ENCODE measurements around the gene CDC42BPG. TPM values are rescaled to one million over a fixed set of nuclear protein-coding genes. Genes with fewer than 3 reads are reported as not detected.

The CDC42BPG gene
- total RNA-seq, 1 experiment from 2014 or later: 24.9 TPM

DNA sequence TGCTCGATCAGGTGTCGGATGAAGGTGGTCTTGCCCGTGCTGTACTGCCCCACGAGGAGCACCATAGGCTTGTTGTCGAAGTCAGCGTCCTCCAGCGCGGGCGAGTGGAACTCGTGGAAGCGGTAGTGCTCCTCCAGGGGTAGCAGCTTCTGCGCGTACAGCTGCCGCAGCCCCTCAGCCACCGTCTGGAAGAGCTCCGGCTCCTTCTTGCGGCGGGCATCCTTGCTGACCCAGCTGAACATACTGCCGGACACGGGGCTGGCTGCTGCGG is 33.7 kb upstream of the CDC42BPG start:
- peaks cover 2 to 8% (median 7%) of the 10 kb centered on the region in 3 experiments; a peak in 4 of 7 replicates for H3K36me3 Mint-ChIP-seq (ENCODE audit: insufficient read depth in 1 of 3, low read depth in 3 of 3)
- TF ChIP-seq, protein P1, sequence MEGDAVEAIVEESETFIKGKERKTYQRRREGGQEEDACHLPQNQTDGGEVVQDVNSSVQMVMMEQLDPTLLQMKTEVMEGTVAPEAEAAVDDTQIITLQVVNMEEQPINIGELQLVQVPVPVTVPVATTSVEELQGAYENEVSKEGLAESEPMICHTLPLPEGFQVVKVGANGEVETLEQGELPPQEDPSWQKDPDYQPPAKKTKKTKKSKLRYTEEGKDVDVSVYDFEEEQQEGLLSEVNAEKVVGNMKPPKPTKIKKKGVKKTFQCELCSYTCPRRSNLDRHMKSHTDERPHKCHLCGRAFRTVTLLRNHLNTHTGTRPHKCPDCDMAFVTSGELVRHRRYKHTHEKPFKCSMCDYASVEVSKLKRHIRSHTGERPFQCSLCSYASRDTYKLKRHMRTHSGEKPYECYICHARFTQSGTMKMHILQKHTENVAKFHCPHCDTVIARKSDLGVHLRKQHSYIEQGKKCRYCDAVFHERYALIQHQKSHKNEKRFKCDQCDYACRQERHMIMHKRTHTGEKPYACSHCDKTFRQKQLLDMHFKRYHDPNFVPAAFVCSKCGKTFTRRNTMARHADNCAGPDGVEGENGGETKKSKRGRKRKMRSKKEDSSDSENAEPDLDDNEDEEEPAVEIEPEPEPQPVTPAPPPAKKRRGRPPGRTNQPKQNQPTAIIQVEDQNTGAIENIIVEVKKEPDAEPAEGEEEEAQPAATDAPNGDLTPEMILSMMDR (conservative IDR thresholded peaks at IDR 0.05): no peak
- Histone ChIP-seq H2BK20ac (ENCODE audit: low read depth, low read length, poor library complexity, severe bottlenecking) (no peak overlapping the region), H2AK5ac (ENCODE audit: insufficient read length, low read length) (no peak overlapping the region), H3K14ac (ENCODE audit: insufficient read depth, low read length) (peak overlapping the region; percentile 2; the same call in 1 of the 2 replicates), H3K23ac (ENCODE audit: insufficient read length, low read depth, low read length) (no peak overlapping the region), H3K56ac (ENCODE audit: insufficient read length, low read depth, low read length) (no peak overlapping the region), H3K18ac (ENCODE audit: insufficient read length, low read depth, low read length) (no peak overlapping the region), H4K91ac (ENCODE audit: insufficient read length, low read depth, low read length) (no peak overlapping the region), H3K4me1 (ENCODE audit: insufficient read depth, low read length) (no peaks in the 10 kb centered on the region; the same call in 1 of the 2 replicates), H3K27ac (ENCODE audit: insufficient read length, low read depth, low read length) (no peak overlapping the region), H4K8ac (replicated peaks; ENCODE audit: insufficient read length, low read depth, low read length) (no peak overlapping the region), H2BK15ac (ENCODE audit: low read depth, low read length) (no peak overlapping the region), H3K4ac (ENCODE audit: low read depth, low read length) (no peak overlapping the region), H3K9ac (ENCODE audit: extremely low read depth, insufficient read length, low read length) (peak overlapping the region; percentile 44), H2BK5ac (ENCODE audit: insufficient read length, low read length) (no peak overlapping the region), H3K9me3 (ENCODE audit: control insufficient read depth, low read depth, low read length) (no peaks in the 10 kb centered on the region), H4K5ac (ENCODE audit: insufficient read length, low read depth, low read length) (no peak overlapping the region), H4K20me1 (ENCODE audit: control insufficient read depth, insufficient read depth, insufficient read length) (no peaks in the 10 kb centered on the region), H3K79me1 (ENCODE audit: insufficient read depth, low read depth, low read length, poor library complexity, severe bottlenecking) (no peaks in the 10 kb centered on the region), H3K4me2 (ENCODE audit: insufficient read depth, insufficient read length, low read length) (peak overlapping the region; percentile 73), H2BK120ac (ENCODE audit: low read depth, low read length, poor library complexity, severe bottlenecking) (no peak overlapping the region), H3K27me3 (ENCODE audit: insufficient read depth, low read length) (no peaks in the 10 kb centered on the region), H3K79me2 (ENCODE audit: insufficient read depth, low read length) (no peaks in the 10 kb centered on the region), H2AFZ (ENCODE audit: low read length) (no peak overlapping the region), H3K23me2 (ENCODE audit: insufficient read length, low read depth, low read length, poor library complexity, severe bottlenecking) (peaks cover 19% of the 10 kb centered on the region), H2BK12ac (ENCODE audit: insufficient read length, low read depth, low read length) (no peak overlapping the region), H3T11ph (ENCODE audit: low read length) (no peak overlapping the region)
- no peak for DNase-seq
- peak overlapping the region in 1 of 3 experiments; percentile 15; a peak in 1 of 7 replicates for H3K27ac Mint-ChIP-seq
- H3K4me3 Mint-ChIP-seq: peak overlapping the region; percentile 81 to 87
- peaks cover 23 to 26% of the 10 kb centered on the region in 2 experiments for H3K4me1 Mint-ChIP-seq
- H3K27me3 Mint-ChIP-seq (ENCODE audit: low read depth): peaks cover 8% of the 10 kb centered on the region
- WGBS (ENCODE audit: extremely low coverage, insufficient read length, low lambda C conversion rate): no CpG with 5 or more reads among the region's 21 CpGs
- H3K9me3 Mint-ChIP-seq: no peaks in the 10 kb centered on the region; a peak in 1 of 5 replicates
